Limb (tissue), 2 donors: Measurements from ENCODE around the gene GNE.
A peak's percentile ranks its signal among the peaks of the same experiment; 100 is the strongest.
"Not testable (repeated sequence)": the region's sequence is repeated elsewhere in the genome, so short reads cannot be mapped to it uniquely, and the experiment has no call there.

Experiments
- DNase-seq, 2 donors: peaks; one replicate each; pipeline ENCODE4 v3.0.0-alpha.2; 2016; ENCODE audit errors: extremely low spot score in 2 of 2

GNE gene

DNA sequence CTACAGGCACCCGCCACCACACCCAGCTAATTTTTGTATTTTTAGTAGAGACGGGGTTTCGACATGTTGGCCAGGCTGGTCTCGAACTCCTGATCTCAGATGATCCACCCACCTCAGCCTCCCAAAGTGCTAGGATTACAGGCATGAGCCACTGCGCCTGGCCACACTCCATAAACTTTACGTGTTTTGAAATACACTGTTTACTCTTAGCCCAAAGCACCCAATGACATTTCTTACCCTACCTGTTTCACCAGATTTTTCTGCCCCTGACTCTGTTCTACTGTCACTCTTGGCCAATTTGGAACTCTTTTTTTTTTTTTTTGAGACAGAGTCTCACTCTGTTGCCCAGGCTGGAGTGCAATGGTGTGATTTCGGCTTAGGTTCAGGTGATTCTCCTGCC is 15.1 kb upstream of the GNE start:
- not testable (repeated sequence) for DNase-seq

DNA sequence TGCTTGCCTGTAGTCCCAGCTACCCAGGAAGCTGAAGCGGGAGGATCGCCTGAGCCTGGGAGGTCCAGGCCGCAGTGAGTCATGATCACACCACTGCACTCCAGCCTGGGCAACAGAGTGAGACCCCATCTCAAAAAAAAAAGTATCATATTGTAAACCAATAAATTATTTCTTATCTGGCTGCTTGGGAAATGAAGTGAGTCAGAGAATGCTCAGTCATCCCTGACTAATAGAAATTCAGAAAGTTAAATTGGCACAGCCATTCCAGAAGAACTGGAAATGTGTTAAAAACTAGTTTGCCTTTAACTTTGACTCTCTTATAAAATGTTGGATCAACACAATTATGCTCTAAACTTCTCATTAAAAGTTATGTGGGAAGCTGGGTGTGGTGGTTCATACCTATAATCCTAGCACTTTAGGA is 9.8 kb upstream of the GNE start:
- no peak for DNase-seq

DNA sequence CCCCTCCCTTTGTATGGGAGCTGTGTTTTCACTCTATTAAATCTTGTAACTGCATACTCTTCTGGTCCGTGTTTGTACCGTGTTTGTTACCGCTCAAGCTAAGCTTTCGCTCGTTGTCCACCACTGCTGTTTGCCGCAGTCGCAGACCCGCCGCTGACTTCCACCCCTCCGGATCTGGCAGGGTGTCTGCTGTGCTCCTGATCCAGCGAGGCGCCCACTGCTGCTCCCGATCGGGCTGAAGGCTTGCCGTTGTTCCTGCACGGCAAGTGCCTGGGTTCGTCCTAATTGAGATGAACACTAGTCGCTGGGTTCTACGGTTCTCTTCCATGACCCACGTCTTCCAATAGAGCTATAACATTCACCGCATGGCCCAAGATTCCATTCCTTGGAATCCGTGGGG is 6.6 kb upstream of the GNE start:
- no peak for DNase-seq

- no peak for DNase-seq
These were observed 5.4 kb upstream of the GNE start for GRCh38 chr9:36263683-36264082.

GRCh38 chr9:36258996-36259533 is 817 bp upstream of the GNE start:
- DNase-seq: no peak

- no peak for DNase-seq
These were observed 6.8 kb downstream of the GNE start for GRCh38 chr9:36251428-36251827.

DNA sequence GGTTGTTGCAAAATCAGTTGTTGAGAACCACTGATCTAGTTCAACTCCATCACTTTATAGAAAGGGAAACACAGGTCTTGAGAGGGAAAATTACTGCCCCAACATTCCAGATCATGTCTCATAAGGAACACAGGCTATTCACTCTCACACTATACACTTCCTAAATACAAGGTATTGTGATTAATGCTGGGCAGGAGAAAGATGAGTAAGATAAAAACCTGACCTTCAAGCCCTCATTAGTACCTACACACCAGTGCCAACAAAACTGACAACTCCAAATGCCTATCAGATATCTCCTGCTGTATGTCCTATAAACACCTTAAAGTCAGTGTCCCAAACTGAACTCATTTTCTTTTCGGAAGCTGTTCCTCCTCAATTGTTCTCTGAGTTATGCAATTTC is 8.2 kb downstream of the GNE start:
- DNase-seq: no peak

DNA sequence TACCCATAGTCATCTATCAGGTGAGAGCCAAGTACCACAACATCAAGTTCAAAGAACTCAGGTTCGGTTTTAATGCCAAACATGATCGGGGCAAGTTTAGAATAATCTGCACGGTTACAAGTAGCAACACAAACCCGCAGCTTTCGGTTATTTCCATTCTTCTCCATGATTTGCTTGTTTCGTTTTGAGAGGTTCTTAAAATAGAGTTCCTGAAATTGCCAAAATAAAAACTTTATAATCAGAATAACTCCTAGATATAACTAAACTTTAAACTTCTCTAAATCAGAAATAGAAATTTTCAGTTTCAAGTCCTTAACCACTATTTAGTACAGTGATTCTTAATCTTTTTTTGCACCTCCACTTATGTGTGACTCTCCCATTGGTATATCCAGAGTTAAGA is 9.1 kb downstream of the GNE start:
- DNase-seq: no peak

DNA sequence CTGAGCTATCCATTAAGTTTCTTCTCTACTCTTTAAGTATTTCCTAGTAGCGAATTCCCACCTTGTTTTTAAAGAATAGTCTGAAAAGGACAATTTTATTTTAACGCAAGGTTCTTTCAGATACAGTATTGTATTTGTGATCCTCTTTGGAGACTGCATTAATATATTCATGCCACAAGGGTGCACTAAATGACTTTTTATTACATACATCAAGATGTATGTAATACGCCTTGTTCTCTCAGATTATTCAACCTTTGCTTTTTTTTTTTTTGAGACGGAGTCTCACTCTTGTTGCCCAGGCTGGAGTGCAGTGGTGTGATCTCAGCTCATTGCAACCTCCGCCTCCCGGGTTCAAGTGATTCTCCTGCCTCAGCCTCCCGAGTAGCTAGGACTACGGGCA is 10.2 kb downstream of the GNE start:
- DNase-seq: peak in 1 of 2 donors; percentile 60

- DNase-seq: no peak
These were observed 10.9 kb downstream of the GNE start for GRCh38 chr9:36247356-36247755.

GRCh38 chr9:36245906-36246305 is 12.3 kb downstream of the GNE start:
- no peak for DNase-seq

DNA sequence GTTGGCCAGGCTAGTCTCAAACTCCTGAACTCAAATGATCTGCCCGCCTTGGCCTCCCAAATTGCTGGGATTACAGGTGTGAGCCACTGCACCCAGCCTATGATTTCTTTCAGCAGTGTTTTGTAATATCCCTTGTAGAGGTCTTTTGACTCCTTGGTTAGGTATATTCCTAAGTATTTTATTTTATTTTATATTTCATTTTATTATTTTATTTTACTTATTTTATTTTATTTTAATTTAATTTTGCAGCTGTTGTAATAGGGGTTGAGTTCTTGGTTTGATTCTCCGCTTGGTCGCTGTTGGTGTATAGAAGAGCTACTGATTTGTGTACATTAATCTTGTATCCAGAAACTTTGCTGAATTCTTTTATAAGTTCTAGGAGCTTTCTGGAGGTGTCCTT is 18.6 kb downstream of the GNE start:
- not testable (repeated sequence) for DNase-seq

- not testable (repeated sequence) for DNase-seq
These were observed 19.0 kb downstream of the GNE start for GRCh38 chr9:36239205-36239604.

DNA sequence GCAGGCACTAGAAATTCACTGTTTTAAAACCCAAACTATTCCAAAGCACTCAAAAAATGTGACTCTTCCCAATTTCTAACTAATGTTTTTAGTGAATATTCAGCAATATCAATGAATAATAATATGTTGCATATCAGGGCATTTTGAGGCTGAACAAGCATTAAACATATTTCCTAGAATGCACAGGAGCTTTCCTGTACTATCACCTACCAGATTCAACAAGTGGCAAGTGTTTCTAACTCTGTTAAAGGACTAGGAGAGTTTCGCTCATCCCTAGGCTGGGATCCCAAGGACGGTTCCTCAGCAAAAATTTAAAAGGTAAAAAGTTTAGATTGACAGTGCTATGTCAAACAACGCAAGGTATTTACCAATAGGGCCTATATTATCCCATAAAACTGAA is 21.0 kb downstream of the GNE start:
- DNase-seq: no peak

GRCh38 chr9:36222449-36222848 is 35.8 kb downstream of the GNE start:
- no peak for DNase-seq

DNA sequence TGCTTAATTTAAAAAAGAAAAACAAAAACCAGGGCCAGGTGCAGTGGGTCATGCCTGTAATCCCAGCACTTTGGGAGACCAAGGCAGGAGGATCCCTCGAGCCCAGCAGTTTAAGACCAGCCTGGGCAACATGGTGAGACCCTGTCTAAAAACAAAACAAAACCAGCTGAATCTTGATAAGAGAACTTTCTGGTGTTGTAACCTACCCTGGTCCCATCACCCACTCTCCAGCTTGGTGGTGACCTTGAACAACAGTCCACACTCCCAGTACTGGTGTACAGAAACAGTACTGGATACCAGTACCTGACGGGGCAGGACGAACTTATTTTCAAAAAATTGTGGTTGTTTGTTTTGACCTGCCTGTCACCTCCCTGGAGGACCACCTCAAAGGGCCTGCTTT is 36.6 kb downstream of the GNE start:
- no peak for DNase-seq

- no peak for DNase-seq
These were observed 39.8 kb downstream of the GNE start for GRCh38 chr9:36218411-36218901.

DNA sequence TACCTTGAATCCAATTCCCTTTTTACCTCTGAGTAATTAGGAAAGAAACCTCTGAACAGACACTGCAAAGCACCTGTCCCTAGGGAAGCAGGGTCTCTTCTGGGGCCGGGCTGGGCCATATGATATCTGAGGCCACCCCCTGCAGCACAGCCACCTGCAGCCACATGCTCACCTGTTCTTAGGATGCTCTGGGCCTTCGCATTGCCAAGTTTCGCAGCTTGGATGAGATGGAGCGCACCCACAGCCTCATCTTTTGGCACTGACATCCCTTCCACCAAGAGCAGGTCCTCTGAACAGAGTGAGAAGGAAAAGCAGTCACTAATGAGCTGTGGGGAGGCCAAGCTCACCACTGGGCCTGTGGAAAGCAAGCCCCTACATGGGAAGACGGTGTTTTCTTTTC is 40.2 kb downstream of the GNE start:
- DNase-seq: no peak

DNA sequence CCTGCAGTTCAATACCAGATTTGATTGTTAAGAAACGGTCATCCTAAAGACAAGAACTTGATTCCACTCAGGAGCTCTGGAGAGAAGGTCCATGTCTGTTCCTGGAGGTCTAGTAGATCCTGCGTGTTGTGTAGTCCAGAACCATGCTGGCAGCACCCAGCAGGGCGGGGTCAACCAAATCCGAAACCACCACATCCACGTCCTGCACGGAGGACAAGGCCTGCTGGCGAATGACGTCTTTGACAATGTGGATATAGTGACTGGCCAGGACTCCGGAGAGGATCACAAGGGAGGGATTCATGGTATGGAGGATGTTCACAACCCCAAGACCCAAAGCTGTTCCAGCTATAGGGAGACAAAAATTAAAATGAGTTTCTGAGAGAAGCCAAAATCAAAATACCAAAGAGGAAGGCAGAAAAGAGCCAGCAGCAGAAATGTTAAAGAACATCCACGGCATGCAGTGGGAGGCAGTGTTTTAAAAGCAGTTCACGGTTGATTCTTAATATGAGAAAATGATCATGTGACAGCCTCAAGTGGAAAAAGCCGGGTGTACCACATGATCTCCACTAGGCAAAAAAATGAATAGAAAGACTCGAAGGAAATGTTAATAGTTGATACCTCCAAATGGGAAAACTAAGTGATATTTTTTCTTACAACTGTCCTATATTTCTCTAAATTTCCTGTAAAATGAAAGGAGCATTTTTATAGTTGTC is 40.8 kb downstream of the GNE start:
- DNase-seq: no peak

DNA sequence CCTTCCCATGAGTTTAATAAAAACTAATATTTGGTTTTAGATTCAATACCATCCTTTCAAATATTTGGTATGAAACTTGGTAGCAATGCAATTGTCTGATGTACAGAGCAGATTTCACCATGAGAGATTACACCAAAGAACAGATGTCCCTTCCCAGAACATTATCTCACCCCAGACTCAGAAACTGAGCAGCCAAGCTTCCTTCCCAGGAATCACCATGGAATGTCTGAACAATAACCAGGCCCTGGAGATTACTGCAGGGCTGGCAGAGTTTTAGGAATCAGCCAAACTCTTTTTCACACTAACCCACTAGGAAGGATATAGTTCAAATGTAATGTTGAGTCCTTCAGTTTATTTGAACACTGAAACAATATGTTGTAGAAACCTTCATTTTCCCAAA is 43.7 kb downstream of the GNE start:
- peak in 1 of 2 donors; percentile 15 for DNase-seq

DNA sequence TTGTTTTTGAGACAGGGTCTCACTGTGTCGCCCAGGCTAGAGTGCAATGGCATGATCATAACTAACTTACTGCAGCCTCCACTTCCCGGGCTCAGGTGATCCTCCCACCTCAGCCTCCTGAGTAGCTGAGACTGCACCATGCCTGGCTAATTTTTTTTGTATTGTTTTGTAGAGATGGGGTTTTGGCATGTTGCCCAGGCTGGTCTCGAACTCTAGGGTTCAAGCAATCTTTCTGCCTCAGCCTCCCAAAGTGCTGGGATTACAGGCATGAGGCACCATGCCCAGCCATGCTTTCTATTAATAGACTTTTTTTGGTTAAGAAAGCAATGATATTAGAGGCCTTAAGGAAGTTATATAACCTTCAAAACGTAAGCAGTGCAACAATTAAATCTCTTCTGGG is 44.3 kb downstream of the GNE start:
- DNase-seq: no peak

DNA sequence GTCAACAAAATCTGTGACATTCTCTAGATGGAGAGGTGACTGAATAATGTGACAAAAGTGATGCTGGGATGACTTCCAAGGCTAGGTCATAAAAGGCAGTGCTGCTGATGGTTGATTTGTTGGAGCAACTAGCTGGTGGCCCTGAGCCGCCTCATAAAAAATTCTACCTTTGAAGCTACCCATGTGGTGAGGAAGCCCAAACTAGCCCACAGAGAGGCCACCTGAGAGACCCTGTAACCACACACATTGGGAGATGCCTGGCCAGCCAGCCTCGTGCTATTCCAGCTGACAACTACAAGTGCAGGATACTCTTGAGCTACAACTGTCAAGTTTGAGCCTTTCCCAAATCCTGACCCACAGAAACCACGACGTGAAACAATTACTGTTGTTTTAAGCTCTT is 44.9 kb downstream of the GNE start:
- no peak for DNase-seq

DNA sequence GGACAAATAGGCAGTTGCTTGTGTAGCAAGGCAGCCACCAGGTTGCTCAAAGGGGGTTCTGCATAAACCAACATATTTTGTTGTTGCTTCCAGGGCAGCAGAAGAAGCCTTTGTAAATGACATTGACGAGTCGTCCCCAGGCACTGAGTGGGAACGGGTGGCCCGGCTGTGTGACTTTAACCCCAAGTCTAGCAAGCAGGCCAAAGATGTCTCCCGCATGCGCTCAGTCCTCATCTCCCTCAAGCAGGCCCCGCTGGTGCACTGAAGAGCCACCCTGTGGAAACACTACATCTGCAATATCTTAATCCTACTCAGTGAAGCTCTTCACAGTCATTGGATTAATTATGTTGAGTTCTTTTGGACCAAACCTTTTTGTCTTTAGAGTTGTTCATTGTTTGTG is 46.7 kb downstream of the GNE start:
- no peak for DNase-seq
